IMR-90 (cell line): ENCODE data around the gene RETN. TPM values are rescaled to one million over a fixed set of nuclear protein-coding genes. Genes with fewer than 3 reads are reported as not detected.

ENCODE experiments used
- ATAC-seq: fragments of 200-7000 bp; cut with Tn5 transposase; 2 replicates; pipeline ENCODE4 v1.9.1; 2020; ENCODE audit warnings: low read depth, mild to moderate bottlenecking, moderate library complexity
- BruUV-seq: library from RNA; stranded (reverse); fragments of 400-500 nt; replicated peaks from 2 replicates; lab custom pipeline; 2021; lab: Mats Ljungman, UMichigan
- CTCF ChIA-PET: fragments of 300-600 bp; formaldehyde crosslinking; extraction: SDS; loops from one replicate; lab custom pipeline; 2021; ENCODE audit warnings: antibody characterized with exemption; lab: Yijun Ruan, JAX
- POLR2A ChIA-PET: fragments of 300-600 bp; sonication (Branson Sonifier 250); formaldehyde crosslinking; loops from one replicate; lab custom pipeline; 2022; ENCODE audit warnings: antibody characterized with exemption; ENCODE audit not compliant: unreplicated experiment; lab: Charles Lee
- DNase-seq: peaks from one replicate; pipeline ENCODE4 v3.0.0; 2013
- H2AFZ ChIP-seq: replicated peaks from 2 replicates; pipeline ENCODE3; 2013; ENCODE audit warnings: low read length, mild to moderate bottlenecking; ENCODE audit not compliant: poor library complexity
- H2AK5ac ChIP-seq: 2 replicates; pipeline ENCODE4 v1.6.1; 2013; ENCODE audit warnings: low read depth, low read length, inconsistent platforms
- H2AK9ac ChIP-seq: replicated peaks from 2 replicates; pipeline ENCODE3; 2013; ENCODE audit warnings: mild to moderate bottlenecking, low read depth, low read length, moderate library complexity; ENCODE audit not compliant: poor library complexity
- H2BK120ac ChIP-seq: 2 replicates; pipeline ENCODE4 v1.6.1; 2013; ENCODE audit warnings: low read depth, low read length, inconsistent platforms
- H2BK15ac ChIP-seq: 3 replicates; pipeline ENCODE4 v1.6.1; 2013; ENCODE audit warnings: low read depth, low read length, inconsistent platforms
- H2BK20ac ChIP-seq: 2 replicates; pipeline ENCODE4 v1.6.1; 2013; ENCODE audit warnings: low read depth, mild to moderate bottlenecking, inconsistent platforms, low read length, moderate library complexity
- H2BK5ac ChIP-seq: 2 replicates; pipeline ENCODE4 v1.6.1; 2013; ENCODE audit warnings: mild to moderate bottlenecking, low read depth, low read length, inconsistent platforms; ENCODE audit not compliant: poor library complexity, severe bottlenecking
- H3K14ac ChIP-seq: replicated peaks from 2 replicates; pipeline ENCODE4 v1.6.1; 2013; ENCODE audit warnings: low read depth, low read length, inconsistent platforms
- H3K18ac ChIP-seq: 2 replicates; pipeline ENCODE4 v1.6.1; 2013; ENCODE audit warnings: low read depth, low read length, control low read depth
- H3K23ac ChIP-seq: 2 replicates; pipeline ENCODE4 v1.6.1; 2013; ENCODE audit warnings: low read depth, low read length, inconsistent platforms
- H3K27ac ChIP-seq: 2 replicates; pipeline ENCODE4 v1.5.1; 2013; ENCODE audit warnings: mild to moderate bottlenecking, control low read depth, low read length; ENCODE audit not compliant: insufficient read depth
- H3K27me3 ChIP-seq: 2 replicates; pipeline ENCODE4 v1.6.1; 2013; ENCODE audit warnings: low read length; ENCODE audit not compliant: control insufficient read depth, insufficient read depth
- H3K36me3 ChIP-seq: 2 replicates; pipeline ENCODE4 v1.6.1; 2013; ENCODE audit warnings: low read length, mixed read lengths; ENCODE audit not compliant: control insufficient read depth, insufficient read depth
- H3K4ac ChIP-seq: 2 replicates; pipeline ENCODE4 v1.6.1; 2013; ENCODE audit warnings: low read depth, low read length, inconsistent platforms
- H3K4me1 ChIP-seq: 2 replicates; pipeline ENCODE4 v1.6.1; 2013; ENCODE audit warnings: low read length, mixed read lengths; ENCODE audit not compliant: control insufficient read depth, insufficient read depth
- H3K4me2 ChIP-seq: 2 replicates; pipeline ENCODE4 v1.6.1; 2013; ENCODE audit warnings: low read depth, mild to moderate bottlenecking, control low read depth, low read length, moderate library complexity
- H3K4me3 ChIP-seq: 2 replicates; pipeline ENCODE4 v1.5.1; 2013; ENCODE audit warnings: low read depth, mild to moderate bottlenecking, control low read depth, low read length, moderate library complexity; ENCODE audit not compliant: insufficient read depth
- H3K56ac ChIP-seq: 2 replicates; pipeline ENCODE4 v1.6.1; 2013; ENCODE audit warnings: low read length, inconsistent platforms; ENCODE audit not compliant: insufficient read depth; ENCODE audit errors: extremely low read depth
- H3K79me1 ChIP-seq, 2 experiments: 2 replicates each; pipeline ENCODE4 v1.6.1; 2013; ENCODE audit warnings: low read length in 2 of 2, inconsistent platforms in 1 of 2, low read depth in 1 of 2
- H3K9ac ChIP-seq: 2 replicates; pipeline ENCODE4 v1.6.1; 2013; ENCODE audit warnings: low read depth, low read length, control low read depth
- H3K9me1 ChIP-seq: 2 replicates; pipeline ENCODE4 v1.6.1; 2013; ENCODE audit warnings: low read length, inconsistent platforms; ENCODE audit not compliant: insufficient read depth
- H3K9me3 ChIP-seq: 2 replicates; pipeline ENCODE4 v1.6.1; 2013; ENCODE audit warnings: low read length; ENCODE audit not compliant: control insufficient read depth, insufficient read depth
- H4K20me1 ChIP-seq: 2 replicates; pipeline ENCODE4 v1.6.1; 2013; ENCODE audit warnings: low read length, inconsistent platforms; ENCODE audit not compliant: insufficient read depth
- H4K5ac ChIP-seq: 2 replicates; pipeline ENCODE4 v1.6.1; 2013; ENCODE audit warnings: mild to moderate bottlenecking, low read depth, low read length, control low read depth
- H4K8ac ChIP-seq, 2 experiments: 2 replicates each; pipeline ENCODE4 v1.6.1; 2013; ENCODE audit warnings: low read depth in 2 of 2, low read length in 2 of 2, control low read depth in 1 of 2, inconsistent platforms in 1 of 2
- H4K91ac ChIP-seq: 2 replicates; pipeline ENCODE4 v1.6.1; 2013; ENCODE audit warnings: low read depth, low read length, inconsistent platforms; ENCODE audit not compliant: insufficient read depth
- BHLHE40 ChIP-seq: fragments of 150-350 bp; IDR thresholded peaks from 2 replicates; pipeline ENCODE4 v1.6.1; 2016; ENCODE audit warnings: mild to moderate bottlenecking, low read depth, low read length
- CEBPB ChIP-seq: IDR thresholded peaks from 2 replicates; pipeline ENCODE4 v1.6.1; 2012; ENCODE audit warnings: low read depth, low read length, improper control_type of control experiment
- CHD1 ChIP-seq: IDR thresholded peaks from 2 replicates; pipeline ENCODE4 v1.6.1; 2012; ENCODE audit warnings: low read depth, low read length, improper control_type of control experiment
- FOS ChIP-seq: fragments of 150-350 bp; IDR thresholded peaks from 2 replicates; pipeline ENCODE4 v1.6.1; 2016; ENCODE audit warnings: low read depth, low read length
- MAFK ChIP-seq: IDR thresholded peaks from 2 replicates; pipeline ENCODE4 v1.6.1; 2012; ENCODE audit warnings: low read depth, low read length, improper control_type of control experiment
- MAZ ChIP-seq: IDR thresholded peaks from 2 replicates; pipeline ENCODE4 v1.6.1; 2012; ENCODE audit warnings: low read depth, mild to moderate bottlenecking, low read length, improper control_type of control experiment, moderate library complexity, borderline replicate concordance
- MXI1 ChIP-seq: IDR thresholded peaks from 2 replicates; pipeline ENCODE4 v1.6.1; 2012; ENCODE audit warnings: low read depth, mild to moderate bottlenecking, low read length, moderate library complexity, borderline replicate concordance
- NFE2L2 ChIP-seq: fragments of 150-350 bp; IDR thresholded peaks from 2 replicates; pipeline ENCODE4 v1.6.1; 2016; ENCODE audit warnings: low read depth, mild to moderate bottlenecking, low read length
- POLR2A ChIP-seq: IDR thresholded peaks from 2 replicates; pipeline ENCODE4 v1.6.1; 2012; ENCODE audit warnings: mild to moderate bottlenecking, low read depth, low read length
- RAD21 ChIP-seq: IDR thresholded peaks from 2 replicates; pipeline ENCODE4 v1.6.1; 2012; ENCODE audit warnings: low read length, improper control_type of control experiment
- RCOR1 ChIP-seq: IDR thresholded peaks from 2 replicates; pipeline ENCODE4 v1.6.1; 2012; ENCODE audit warnings: mild to moderate bottlenecking, low read length, improper control_type of control experiment; ENCODE audit not compliant: insufficient replicate concordance
- RFX5 ChIP-seq: IDR thresholded peaks from 2 replicates; pipeline ENCODE4 v1.8.0; 2012; ENCODE audit warnings: low read depth, mild to moderate bottlenecking, low read length, moderate library complexity
- SMC3 ChIP-seq: fragments of 150-350 bp; IDR thresholded peaks from 2 replicates; pipeline ENCODE4 v1.6.1; 2016; ENCODE audit warnings: low read depth, mild to moderate bottlenecking, antibody characterized with exemption, low read length, moderate library complexity
- dilution Hi-C: fragments of 300-500 bp; cut with HindIII; formaldehyde crosslinking; loops from one replicate; pipeline ENCODE4 v1.14.3; 2018; ENCODE audit warnings: low sequenced_read_pairs; ENCODE audit not compliant: unreplicated experiment
- in situ Hi-C: fragments of 300-500 bp; cut with MboI; formaldehyde crosslinking; loops from 3 replicates; pipeline ENCODE4 v1.14.3; 2019; ENCODE audit warnings: low sequenced_read_pairs, inconsistent platforms, mixed read lengths
- intact Hi-C: fragments of 100-400 bp; cut with micrococcal nuclease; formaldehyde crosslinking; loops from 2 replicates; pipeline ENCODE4 v1.10.0; 2022
- polyA plus RNA-seq, 3 experiments: library from polyadenylated mRNA; depleted of rRNA; stranded (reverse); fragments of >200 nt; gene quantifications; 2 replicates each; pipeline ENCODE4 v1.2.3, GENCODE V29; 2012; ENCODE audit warnings: low replicate concordance in 1 of 3
- total RNA-seq: library from RNA; depleted of rRNA; stranded (reverse); fragments of >200 nt; gene quantifications from 2 replicates; pipeline ENCODE4 v1.2.3, GENCODE V29; 2012
- TF ChIP-seq, protein P1 (sequence below): conservative IDR thresholded peaks from 2 replicates; pipeline ENCODE4 v1.5.1; 2012; ENCODE audit warnings: mild to moderate bottlenecking, low read depth, low read length, improper control_type of control experiment
- TF ChIP-seq, protein P2 (sequence below): fragments of 150-350 bp; IDR thresholded peaks from 2 replicates; pipeline ENCODE4 v1.6.1; 2016; ENCODE audit warnings: low read depth, mild to moderate bottlenecking, low read length, moderate library complexity, borderline replicate concordance
- TF ChIP-seq, protein P3 (sequence below): fragments of 150-350 bp; IDR thresholded peaks from 2 replicates; pipeline ENCODE4 v1.6.1; 2017; ENCODE audit warnings: mild to moderate bottlenecking, antibody characterized with exemption, low read length, low read depth

The RETN gene
- total and polyA plus RNA-seq, 2 of the 4 experiments (the other 2 are of a cell fraction) = not detected

DNA sequence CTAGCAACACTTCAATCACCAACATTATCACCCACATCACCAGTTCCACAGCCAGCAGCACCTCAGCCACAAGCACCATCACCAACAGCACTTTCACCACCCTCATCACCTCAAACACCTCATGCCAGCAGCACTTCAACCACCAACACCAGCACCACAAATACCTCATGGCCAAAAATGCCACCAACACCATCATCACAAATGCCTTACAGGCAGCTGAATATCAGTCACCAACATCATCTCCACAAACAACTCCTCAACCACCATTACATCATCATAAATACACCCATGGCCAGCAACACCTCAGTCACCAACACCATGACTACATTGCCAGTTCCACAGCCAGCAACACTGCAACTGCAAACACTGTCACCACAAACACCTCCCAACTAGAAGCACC, 22.6 kb downstream of the RETN start:
- H2AFZ ChIP-seq = no peak overlapping the region
- no peaks in the 10 kb centered on the region for H3K36me3 ChIP-seq
- no peak overlapping the region for H3K56ac ChIP-seq
- H3K4ac ChIP-seq = no peak overlapping the region
- H4K91ac ChIP-seq = no peak overlapping the region
- no peak for TF ChIP-seq CHD1
- TF ChIP-seq SMC3 = no peak
- no peak for TF ChIP-seq RCOR1
- TF ChIP-seq MAZ = no peak
- no peak for TF ChIP-seq FOS
- TF ChIP-seq MAFK = no peak
- no peak for TF ChIP-seq RAD21
- TF ChIP-seq NFE2L2 = no peak
- no peak for TF ChIP-seq POLR2A
- TF ChIP-seq BHLHE40 = no peak
- no peak for TF ChIP-seq MXI1
- TF ChIP-seq, protein P1, sequence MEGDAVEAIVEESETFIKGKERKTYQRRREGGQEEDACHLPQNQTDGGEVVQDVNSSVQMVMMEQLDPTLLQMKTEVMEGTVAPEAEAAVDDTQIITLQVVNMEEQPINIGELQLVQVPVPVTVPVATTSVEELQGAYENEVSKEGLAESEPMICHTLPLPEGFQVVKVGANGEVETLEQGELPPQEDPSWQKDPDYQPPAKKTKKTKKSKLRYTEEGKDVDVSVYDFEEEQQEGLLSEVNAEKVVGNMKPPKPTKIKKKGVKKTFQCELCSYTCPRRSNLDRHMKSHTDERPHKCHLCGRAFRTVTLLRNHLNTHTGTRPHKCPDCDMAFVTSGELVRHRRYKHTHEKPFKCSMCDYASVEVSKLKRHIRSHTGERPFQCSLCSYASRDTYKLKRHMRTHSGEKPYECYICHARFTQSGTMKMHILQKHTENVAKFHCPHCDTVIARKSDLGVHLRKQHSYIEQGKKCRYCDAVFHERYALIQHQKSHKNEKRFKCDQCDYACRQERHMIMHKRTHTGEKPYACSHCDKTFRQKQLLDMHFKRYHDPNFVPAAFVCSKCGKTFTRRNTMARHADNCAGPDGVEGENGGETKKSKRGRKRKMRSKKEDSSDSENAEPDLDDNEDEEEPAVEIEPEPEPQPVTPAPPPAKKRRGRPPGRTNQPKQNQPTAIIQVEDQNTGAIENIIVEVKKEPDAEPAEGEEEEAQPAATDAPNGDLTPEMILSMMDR = no peak
- no peak for TF ChIP-seq CEBPB
- TF ChIP-seq, protein P2, sequence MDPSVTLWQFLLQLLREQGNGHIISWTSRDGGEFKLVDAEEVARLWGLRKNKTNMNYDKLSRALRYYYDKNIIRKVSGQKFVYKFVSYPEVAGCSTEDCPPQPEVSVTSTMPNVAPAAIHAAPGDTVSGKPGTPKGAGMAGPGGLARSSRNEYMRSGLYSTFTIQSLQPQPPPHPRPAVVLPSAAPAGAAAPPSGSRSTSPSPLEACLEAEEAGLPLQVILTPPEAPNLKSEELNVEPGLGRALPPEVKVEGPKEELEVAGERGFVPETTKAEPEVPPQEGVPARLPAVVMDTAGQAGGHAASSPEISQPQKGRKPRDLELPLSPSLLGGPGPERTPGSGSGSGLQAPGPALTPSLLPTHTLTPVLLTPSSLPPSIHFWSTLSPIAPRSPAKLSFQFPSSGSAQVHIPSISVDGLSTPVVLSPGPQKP = no peak
- no peak for TF ChIP-seq RFX5
- TF ChIP-seq, protein P3, sequence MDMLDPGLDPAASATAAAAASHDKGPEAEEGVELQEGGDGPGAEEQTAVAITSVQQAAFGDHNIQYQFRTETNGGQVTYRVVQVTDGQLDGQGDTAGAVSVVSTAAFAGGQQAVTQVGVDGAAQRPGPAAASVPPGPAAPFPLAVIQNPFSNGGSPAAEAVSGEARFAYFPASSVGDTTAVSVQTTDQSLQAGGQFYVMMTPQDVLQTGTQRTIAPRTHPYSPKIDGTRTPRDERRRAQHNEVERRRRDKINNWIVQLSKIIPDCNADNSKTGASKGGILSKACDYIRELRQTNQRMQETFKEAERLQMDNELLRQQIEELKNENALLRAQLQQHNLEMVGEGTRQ = no peak
- no peak overlapping the region for H2BK15ac ChIP-seq
- H3K9me1 ChIP-seq = no peaks in the 10 kb centered on the region
- H4K20me1 ChIP-seq = no peaks in the 10 kb centered on the region
- H3K9me3 ChIP-seq = peaks cover 2% of the 10 kb centered on the region; the same call in 1 of the 2 replicates
- no peaks in the 10 kb centered on the region for H3K4me1 ChIP-seq
- H2BK5ac ChIP-seq = no peak overlapping the region
- POLR2A ChIA-PET = no interaction called here
- BruUV-seq = no TSS peak
- DNase-seq (no peak), ATAC-seq (no peak)
- no peak overlapping the region for H3K23ac ChIP-seq
- intact Hi-C loops = no loop called here
- H2BK120ac ChIP-seq = no peak overlapping the region
- no peak overlapping the region for H3K27ac ChIP-seq
- H4K5ac ChIP-seq = no peak overlapping the region
- in situ Hi-C loops = no loop called here
- H3K4me3 ChIP-seq = no peak overlapping the region
- no peak overlapping the region for H4K8ac ChIP-seq
- H2AK9ac ChIP-seq = no peak overlapping the region
- H3K4me2 ChIP-seq = no peak overlapping the region
- dilution Hi-C loops = no loop called here
- no peak overlapping the region for H2BK20ac ChIP-seq
- H3K14ac ChIP-seq = no peak overlapping the region
- H3K27me3 ChIP-seq = peaks cover 3% of the 10 kb centered on the region; the same call in 1 of the 2 replicates
- H3K9ac ChIP-seq = no peak overlapping the region
- H2AK5ac ChIP-seq = no peak overlapping the region
- no peak overlapping the region for H3K18ac ChIP-seq
- CTCF ChIA-PET = interaction anchor here (0.6 kb wide), 1 partner anchor 874 kb away, joined by 3 read pairs; no protein-coding TSS in a partner anchor
- H3K79me1 ChIP-seq = no peaks in the 10 kb centered on the region
